SH-SY5Y (cell line): ENCODE data around the gene SEH1L.

Source experiments
- GATA2 ChIP-seq: IDR thresholded peaks from 2 replicates; pipeline ENCODE4 v1.6.1; 2011; ENCODE audit warnings: mild to moderate bottlenecking, low read depth, low read length
- GATA3 ChIP-seq: IDR thresholded peaks from 2 replicates; pipeline ENCODE4 v1.6.1; 2011; ENCODE audit warnings: low read depth, mild to moderate bottlenecking, low read length, moderate library complexity

- TF ChIP-seq GATA2: no peak
- no peak for TF ChIP-seq GATA3
These were observed 77.4 kb downstream of the SEH1L start for GRCh38 chr18:13025233-13025632.
